Measurements from ENCODE around the gene MIS18BP1.
A peak's percentile ranks its signal among the peaks of the same experiment; 100 is the strongest.
"Not testable (repeated sequence)": the region's sequence is repeated elsewhere in the genome, so short reads cannot be mapped to it uniquely, and the experiment has no call there.

MIS18BP1 gene

DNA sequence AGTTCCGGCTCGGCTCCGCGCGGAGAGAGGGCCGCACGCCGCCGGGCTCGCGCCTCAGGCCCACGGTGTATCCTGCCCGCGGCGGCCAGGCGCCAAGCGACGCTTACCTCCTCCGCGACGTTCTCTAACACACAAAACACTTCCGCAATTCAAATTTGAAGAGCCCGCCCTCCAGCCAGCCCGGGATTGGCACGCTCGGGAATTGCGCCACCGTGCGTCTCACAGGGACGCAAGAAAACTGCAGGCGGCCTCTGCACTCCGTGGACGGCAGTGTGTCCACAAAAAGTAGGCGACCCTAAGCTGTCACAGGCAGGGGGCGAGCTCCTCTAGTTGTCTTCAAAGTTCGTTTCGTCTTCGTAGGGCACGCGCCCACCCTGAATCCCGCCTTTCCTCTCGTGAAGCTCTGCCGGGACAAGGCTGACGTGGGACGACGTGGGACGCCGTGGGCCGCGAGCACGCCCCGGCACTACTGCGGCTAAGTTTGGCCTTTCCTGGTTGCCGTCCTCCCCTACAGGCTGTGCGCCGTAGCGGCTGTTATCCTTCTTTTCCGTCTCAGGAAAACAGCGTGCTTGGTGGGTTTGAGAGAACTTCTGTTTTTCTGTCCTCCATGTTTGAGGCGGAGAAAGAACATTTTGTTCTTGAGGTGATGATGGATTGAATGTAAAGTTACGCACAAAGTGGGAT lies at the start of gene MIS18BP1:
Gene MIS18BP1, minus strand, starts transcription at position 133 of the 684 bp plus-strand sequence. CDS start 5,916 bp downstream, outside the sequence.
- Histone ChIP-seq H3K4me1 (ENCODE audit: insufficient read depth, insufficient read length) (peaks cover 2% of the 10 kb centered on the region), H3K9ac (ENCODE audit: insufficient read length, low read depth) (peak within 1 kb of the TSS; percentile 80), H3K27me3 (ENCODE audit: insufficient read depth, insufficient read length) (no peaks in the 10 kb centered on the region), H3K36me3 (ENCODE audit: insufficient read depth, insufficient read length, low read length) (no peaks in the 10 kb centered on the region), H3K4me3 (ENCODE audit: insufficient read length, low read depth) (peak within 1 kb of the TSS; percentile 63), H3K9me3 (ENCODE audit: insufficient read depth, low read length) (peaks cover 10% of the 10 kb centered on the region; the same call in 1 of the 2 replicates)
- TF ChIP-seq ZNF274 (IDR thresholded peaks at IDR 0.05; ENCODE audit: low read depth, low read length) (no peak), SUZ12 (IDR thresholded peaks at IDR 0.05; ENCODE audit: extremely low read depth, insufficient read depth, insufficient read length) (no peak), YY1 (IDR thresholded peaks at IDR 0.05; ENCODE audit: insufficient read depth, insufficient read length) (no peak)
- DNase-seq (ENCODE audit: low read depth, low spot score): peak; percentile 84

DNA sequence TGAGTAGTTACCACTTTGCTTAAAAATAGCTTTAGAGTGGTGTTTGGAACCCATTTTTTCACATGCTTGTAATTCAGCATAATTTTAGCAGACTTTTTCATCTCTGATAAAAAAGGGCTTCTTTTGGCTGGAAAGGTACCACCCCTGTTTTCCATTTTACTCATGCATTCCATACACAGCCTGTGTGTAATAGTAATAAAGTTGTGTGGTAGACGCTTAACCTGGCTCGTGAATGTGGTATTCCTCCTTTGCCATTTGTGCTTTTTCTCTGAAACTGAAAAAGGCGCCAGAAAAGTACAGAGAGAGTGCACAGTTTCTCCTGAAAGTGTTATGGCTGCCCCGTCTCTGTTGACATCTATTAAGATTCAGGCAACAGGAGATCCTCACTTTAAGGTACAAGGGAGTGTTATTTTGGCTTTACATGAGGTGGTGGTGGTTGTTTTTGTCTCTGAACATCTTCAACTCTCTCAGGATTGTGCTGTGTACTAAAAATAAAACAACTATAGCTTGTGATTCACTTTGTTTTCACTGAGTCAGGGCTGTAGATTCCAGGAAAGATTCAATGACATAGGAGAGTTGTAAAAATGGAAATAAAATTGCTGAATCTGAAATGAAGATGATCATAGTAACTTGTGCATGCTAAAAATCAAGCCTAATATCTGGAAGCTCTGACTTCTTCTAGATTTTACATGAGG lies 45.6 kb upstream of the MIS18BP1 start:
- Histone ChIP-seq H3K4me3 (ENCODE audit: insufficient read length, low read depth) (no peak overlapping the region), H3K9me3 (ENCODE audit: insufficient read depth, low read length) (peaks cover 5% of the 10 kb centered on the region; the same call in 1 of the 2 replicates), H3K27me3 (ENCODE audit: insufficient read depth, insufficient read length) (peaks cover 60% of the 10 kb centered on the region), H3K9ac (ENCODE audit: insufficient read length, low read depth) (no peak overlapping the region), H3K4me1 (ENCODE audit: insufficient read depth, insufficient read length) (no peaks in the 10 kb centered on the region), H3K36me3 (ENCODE audit: insufficient read depth, insufficient read length, low read length) (no peaks in the 10 kb centered on the region)
- no peak for TF ChIP-seq YY1 (IDR thresholded peaks at IDR 0.05; ENCODE audit: insufficient read depth, insufficient read length)
- DNase-seq (ENCODE audit: low read depth, low spot score): no peak

DNA sequence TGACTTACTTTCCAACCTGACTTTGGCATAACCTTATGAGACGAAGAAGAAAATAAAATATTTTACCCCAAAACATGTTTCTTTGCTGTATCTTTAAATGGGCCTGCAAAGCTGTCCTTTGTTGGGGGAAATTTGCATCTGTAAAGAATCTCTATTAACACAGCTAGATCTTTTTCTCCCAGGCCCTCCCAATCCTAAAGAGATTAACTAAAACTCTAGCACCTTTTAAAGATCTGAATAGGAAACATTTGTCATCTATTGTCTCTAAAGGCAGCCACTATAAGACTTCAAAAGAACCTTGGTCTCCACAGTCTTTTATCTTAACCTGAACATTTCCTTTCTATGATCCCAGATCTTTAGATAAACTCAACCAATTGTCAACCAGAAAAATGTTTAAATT lies 41.8 kb upstream of the MIS18BP1 start:
- peak; percentile 55 for DNase-seq (ENCODE audit: low read depth, low spot score)
- not testable (repeated sequence) for H3K4me3 ChIP-seq (ENCODE audit: insufficient read length, low read depth); H3K36me3 ChIP-seq (ENCODE audit: insufficient read depth, insufficient read length, low read length); H3K4me1 ChIP-seq (ENCODE audit: insufficient read depth, insufficient read length); H3K9me3 ChIP-seq (ENCODE audit: insufficient read depth, low read length); H3K9ac ChIP-seq (ENCODE audit: insufficient read length, low read depth)
- peaks cover 90% of the 10 kb centered on the region for H3K27me3 ChIP-seq (ENCODE audit: insufficient read depth, insufficient read length)

DNA sequence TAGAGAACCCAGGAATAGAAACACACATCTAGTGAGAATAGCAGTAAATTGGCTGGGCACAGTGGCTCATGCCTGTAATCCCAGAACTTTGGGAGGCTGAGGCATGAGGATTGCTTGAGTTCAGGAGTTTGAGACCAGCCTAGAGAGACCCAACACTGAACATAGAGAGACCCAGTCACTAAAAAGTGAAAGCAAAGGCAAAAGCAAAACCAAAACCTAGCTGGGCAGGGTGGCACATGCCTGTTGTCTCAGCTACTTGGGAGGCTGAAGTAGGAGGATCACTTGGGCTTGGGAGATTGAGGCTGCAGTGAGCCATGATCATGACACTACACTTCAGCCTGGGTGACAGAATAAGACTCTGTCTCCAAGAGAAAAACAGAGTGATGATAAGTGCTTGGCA lies 37.5 kb upstream of the MIS18BP1 start:
- no peaks in the 10 kb centered on the region for H3K9me3 ChIP-seq (ENCODE audit: insufficient read depth, low read length)
- no peak overlapping the region for H3K9ac ChIP-seq (ENCODE audit: insufficient read length, low read depth)
- no peaks in the 10 kb centered on the region for H3K4me1 ChIP-seq (ENCODE audit: insufficient read depth, insufficient read length)
- no peak overlapping the region for H3K4me3 ChIP-seq (ENCODE audit: insufficient read length, low read depth)
- DNase-seq (ENCODE audit: low read depth, low spot score): no peak
- peaks cover 64% of the 10 kb centered on the region for H3K27me3 ChIP-seq (ENCODE audit: insufficient read depth, insufficient read length)
- TF ChIP-seq ZNF274 (IDR thresholded peaks at IDR 0.05; ENCODE audit: low read depth, low read length) (no peak), YY1 (IDR thresholded peaks at IDR 0.05; ENCODE audit: insufficient read depth, insufficient read length) (no peak), SUZ12 (IDR thresholded peaks at IDR 0.05; ENCODE audit: extremely low read depth, insufficient read depth, insufficient read length) (no peak)
- H3K36me3 ChIP-seq (ENCODE audit: insufficient read depth, insufficient read length, low read length): no peaks in the 10 kb centered on the region

DNA sequence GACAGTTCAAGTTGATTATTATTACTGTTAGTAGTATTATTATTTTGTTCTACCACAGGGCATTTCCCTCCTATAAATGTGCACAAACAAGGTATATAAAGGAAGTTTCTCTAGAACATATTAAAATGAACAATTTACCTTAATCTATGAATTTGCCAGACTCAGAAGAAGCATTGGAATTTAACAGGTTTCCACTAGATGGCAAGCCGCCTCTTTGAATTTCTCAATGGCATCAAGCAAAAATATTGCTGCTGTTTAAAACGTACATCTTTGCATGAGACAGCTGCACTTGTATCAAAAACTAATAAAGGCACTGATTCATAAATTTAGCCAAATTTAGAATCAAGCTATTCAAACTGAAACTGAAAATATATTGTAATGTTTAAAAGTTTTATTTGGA lies 34.6 kb upstream of the MIS18BP1 start:
- Histone ChIP-seq H3K4me1 (ENCODE audit: insufficient read depth, insufficient read length) (no peaks in the 10 kb centered on the region), H3K27me3 (ENCODE audit: insufficient read depth, insufficient read length) (peaks cover 43% of the 10 kb centered on the region), H3K9ac (ENCODE audit: insufficient read length, low read depth) (no peak overlapping the region), H3K4me3 (ENCODE audit: insufficient read length, low read depth) (no peak overlapping the region), H3K9me3 (ENCODE audit: insufficient read depth, low read length) (0 out of 2 replicates have a peak, but pooled peaks cover 5% of the 10 kb centered on the region), H3K36me3 (ENCODE audit: insufficient read depth, insufficient read length, low read length) (no peaks in the 10 kb centered on the region)
- no peak for DNase-seq (ENCODE audit: low read depth, low spot score)
- no peak for TF ChIP-seq ZNF274 (IDR thresholded peaks at IDR 0.05; ENCODE audit: low read depth, low read length)
- TF ChIP-seq SUZ12 (IDR thresholded peaks at IDR 0.05; ENCODE audit: extremely low read depth, insufficient read depth, insufficient read length): no peak
- TF ChIP-seq YY1 (IDR thresholded peaks at IDR 0.05; ENCODE audit: insufficient read depth, insufficient read length): no peak

DNA sequence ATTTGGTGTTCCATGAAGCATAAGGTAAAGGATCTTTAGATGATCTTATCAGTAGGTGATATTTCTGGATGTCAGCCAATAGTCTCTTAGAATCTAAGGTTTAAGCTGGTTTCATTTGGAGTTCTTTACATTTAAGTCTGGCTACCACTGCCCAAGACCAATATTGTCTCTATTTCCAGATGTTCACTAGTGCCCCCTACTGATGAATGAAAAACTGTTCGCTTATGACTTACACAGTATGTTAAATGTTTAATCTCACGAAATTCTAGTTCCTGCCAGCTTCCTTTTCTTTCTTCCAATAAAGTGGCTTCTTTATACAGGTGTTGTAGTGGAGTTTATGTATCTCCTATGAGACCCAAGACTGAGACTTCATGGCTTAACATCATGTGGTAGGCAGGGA lies 31.8 kb upstream of the MIS18BP1 start:
- no peak for DNase-seq (ENCODE audit: low read depth, low spot score)
- H3K9me3 ChIP-seq (ENCODE audit: insufficient read depth, low read length): peaks cover 10% of the 10 kb centered on the region; the same call in 1 of the 2 replicates
- H3K36me3 ChIP-seq (ENCODE audit: insufficient read depth, insufficient read length, low read length): no peaks in the 10 kb centered on the region
- H3K27me3 ChIP-seq (ENCODE audit: insufficient read depth, insufficient read length): peaks cover 16% of the 10 kb centered on the region
- no peaks in the 10 kb centered on the region for H3K4me1 ChIP-seq (ENCODE audit: insufficient read depth, insufficient read length)
- TF ChIP-seq YY1 (IDR thresholded peaks at IDR 0.05; ENCODE audit: insufficient read depth, insufficient read length) (no peak), SUZ12 (IDR thresholded peaks at IDR 0.05; ENCODE audit: extremely low read depth, insufficient read depth, insufficient read length) (no peak), ZNF274 (IDR thresholded peaks at IDR 0.05; ENCODE audit: low read depth, low read length) (no peak)
- H3K4me3 ChIP-seq (ENCODE audit: insufficient read length, low read depth): no peak overlapping the region
- H3K9ac ChIP-seq (ENCODE audit: insufficient read length, low read depth): no peak overlapping the region

DNA sequence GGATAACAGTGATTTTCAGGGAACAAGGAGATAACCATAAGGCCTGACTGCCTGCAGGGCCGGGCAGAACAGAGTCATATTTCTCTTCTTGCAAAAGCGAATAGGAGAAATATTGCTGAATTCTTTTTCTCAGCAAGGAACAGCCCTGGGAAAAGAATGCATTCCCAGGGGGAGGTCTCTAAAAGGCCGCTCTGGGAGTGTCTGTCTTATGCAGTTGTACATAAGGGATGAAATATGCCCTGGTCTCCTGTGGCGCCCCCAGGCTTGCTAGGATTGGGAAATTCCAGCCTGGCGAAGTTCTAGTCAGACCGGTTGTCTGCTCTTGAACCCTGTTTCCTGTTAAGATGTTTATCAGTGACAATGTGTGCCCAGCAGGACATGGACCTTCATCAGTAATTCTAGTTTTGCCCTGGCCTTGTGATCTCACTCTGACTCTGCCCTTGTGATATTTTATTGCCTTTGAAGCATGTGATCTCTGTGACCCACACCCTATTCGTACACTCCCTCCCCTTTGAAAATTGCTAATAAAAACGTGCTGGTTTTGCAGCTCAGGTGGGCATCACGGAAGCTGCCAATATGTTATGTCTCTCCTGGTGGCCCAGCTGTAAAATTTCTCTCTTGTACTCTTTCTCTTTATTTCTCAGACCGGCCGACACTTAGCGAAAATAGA lies 28.9 kb upstream of the MIS18BP1 start:
- not testable (repeated sequence) for H3K9me3 ChIP-seq (ENCODE audit: insufficient read depth, low read length); DNase-seq (ENCODE audit: low read depth, low spot score); H3K36me3 ChIP-seq (ENCODE audit: insufficient read depth, insufficient read length, low read length); H3K27me3 ChIP-seq (ENCODE audit: insufficient read depth, insufficient read length); H3K4me1 ChIP-seq (ENCODE audit: insufficient read depth, insufficient read length); H3K4me3 ChIP-seq (ENCODE audit: insufficient read length, low read depth); H3K9ac ChIP-seq (ENCODE audit: insufficient read length, low read depth)

Measured in NT2/D1 (cell line).